Measurements from ENCODE around the gene DCUN1D3. TPM values are rescaled to one million over a fixed set of nuclear protein-coding genes. Genes with fewer than 3 reads are reported as not detected.
"Not testable (repeated sequence)": the region's sequence is repeated elsewhere in the genome, so short reads cannot be mapped to it uniquely, and the experiment has no call there.

The DCUN1D3 gene
- total RNA-seq, 4 donors from 2014 or later: 14.7 to 38.0 (median 21.5) TPM

- Histone ChIP-seq H3K27me3 (no peaks in the 10 kb centered on the region), H3K4me3 (no peak overlapping the region), H3K4me1 (no peaks in the 10 kb centered on the region), H3K9me3 (no peaks in the 10 kb centered on the region), H3K36me3 (no peaks in the 10 kb centered on the region), H3K27ac (no peak overlapping the region)
- DNase-seq: no peak
- TF ChIP-seq POLR2A (IDR thresholded peaks at IDR 0.05) (no peak), CTCF (IDR thresholded peaks at IDR 0.05) (no peak)
- intact Hi-C loops (cut with DNase I; ENCODE audit: low total_unique reads): no loop called here
These were observed 88.2 kb downstream of the DCUN1D3 start for GRCh38 chr16:20811889-20812439.

- Histone ChIP-seq H3K4me1 (no peaks in the 10 kb centered on the region), H3K4me3 (no peak overlapping the region), H3K27ac (no peak overlapping the region), H3K36me3 (no peaks in the 10 kb centered on the region), H3K27me3 (no peaks in the 10 kb centered on the region), H3K9me3 (no peaks in the 10 kb centered on the region)
- intact Hi-C loops (cut with DNase I; ENCODE audit: low total_unique reads): no loop called here
- TF ChIP-seq POLR2A (IDR thresholded peaks at IDR 0.05) (no peak), CTCF (IDR thresholded peaks at IDR 0.05) (no peak)
- no peak for DNase-seq
These were observed 92.3 kb downstream of the DCUN1D3 start for GRCh38 chr16:20807862-20808261.

GRCh38 chr16:20806168-20807050, 93.7 kb downstream of the DCUN1D3 start, which contains the start of the genes ERI2 and REXO5:
Gene ERI2, minus strand, starts transcription at chr16:20806472. Its CDS starts 42 bp downstream, at chr16:20806430.
Gene REXO5, plus strand, starts transcription at chr16:20806527. Its CDS starts 427 bp downstream, at chr16:20806954.
- Histone ChIP-seq H3K27ac (peak within 1 kb of the TSS; percentile 90 to 95), H3K9me3 (no peaks in the 10 kb centered on the region), H3K4me1 (no peaks in the 10 kb centered on the region), H3K4me3 (peak within 1 kb of the TSS; percentile 73 to 79), H3K27me3 (no peaks in the 10 kb centered on the region), H3K36me3 (no peaks in the 10 kb centered on the region)
- intact Hi-C loops (cut with DNase I; ENCODE audit: low total_unique reads): no loop called here
- peak; percentile 87 to 88 for DNase-seq
- peak in 1 of 2 donors; percentile 41 for TF ChIP-seq POLR2A (IDR thresholded peaks at IDR 0.05)
- peak in 3 of 4 experiments; percentile 18 to 39 (median 29) for TF ChIP-seq CTCF (IDR thresholded peaks at IDR 0.05)

GRCh38 chr16:20805684-20806167, 94.4 kb downstream of the DCUN1D3 start:
- H3K36me3 ChIP-seq; H3K9me3 ChIP-seq; H3K4me1 ChIP-seq; H3K27me3 ChIP-seq; intact Hi-C loops (cut with DNase I; ENCODE audit: low total_unique reads): not testable (repeated sequence)
- peak overlapping the region; percentile 90 to 95 for H3K27ac ChIP-seq
- H3K4me3 ChIP-seq: peak overlapping the region; percentile 73 to 79
- DNase-seq: peak in 1 of 2 donors; percentile 22

Small RNAs within 50 kb of the gene (small RNA-seq; reads per million reads assigned to genes)
- not detected for gene RF00618

Other genes with a start within 250 kb of the DCUN1D3 start
- 1 to 10 TPM in 2 of 4 donors, under 1 TPM in 2; 0.14 to 4.7 (median 1.9) TPM for gene ACSM1, start 202.7 kb downstream of the DCUN1D3 start, total RNA-seq
- 100 to 1,000 TPM in 1 of 4 donors, 10 to 100 TPM in 3; 37.6 to 139 (median 50.2) TPM for gene THUMPD1, start 158.5 kb downstream of the DCUN1D3 start, total RNA-seq
- gene ACSM3, start 136.3 kb downstream of the DCUN1D3 start, total RNA-seq: 100 to 1,000 TPM in 2 of 4 donors, 10 to 100 TPM in 2; 18.7 to 365 (median 175) TPM
- 10 to 100 TPM in 1 of 4 donors, 1 to 10 TPM in 2, under 1 TPM in 1; 0.88 to 37.3 (median 5.0) TPM for gene ERI2, start 93.9 kb downstream of the DCUN1D3 start, total RNA-seq
- gene REXO5, start 93.8 kb downstream of the DCUN1D3 start, total RNA-seq: 10 to 100 TPM in 1 of 4 donors, 1 to 10 TPM in 1, under 1 TPM in 1, not detected in 1; 0.88 to 16.6 (median 6.2) TPM
- 100 to 1,000 TPM in 1 of 4 donors, 10 to 100 TPM in 3; 40.0 to 201 (median 51.0) TPM for gene LYRM1, start 413 bp upstream of the DCUN1D3 start, total RNA-seq

All from uterus (tissue), 4 donors.